Measurements from ENCODE around the gene OCEL1. TPM values are rescaled to one million over a fixed set of nuclear protein-coding genes. Genes with fewer than 3 reads are reported as not detected.
"Not testable (repeated sequence)": the region's sequence is repeated elsewhere in the genome, so short reads cannot be mapped to it uniquely, and the experiment has no call there.

The OCEL1 gene
- 2.4 and 6.4 TPM in 2 replicates for total RNA-seq (2014; rRNA removed)
- polyA plus RNA-seq (2012) = 24.3 TPM

GRCh38 chr19:17226002-17226933 is at the start of gene OCEL1:
Gene OCEL1 (plus strand): TSS chr19:17226226. CDS start chr19:17226248, 22 bp downstream.
- DNase-seq (ENCODE audit: low read depth) = peak; percentile 97

GRCh38 chr19:17178291-17178690 is 47.7 kb upstream of the OCEL1 start:
- no peak for DNase-seq (ENCODE audit: low read depth)

GRCh38 chr19:17180997-17181702 is 44.9 kb upstream of the OCEL1 start:
- DNase-seq (ENCODE audit: low read depth) = no peak

- DNase-seq (ENCODE audit: low read depth) = no peak
Observed at GRCh38 chr19:17183271-17183761, 42.7 kb upstream of the OCEL1 start.

- DNase-seq (ENCODE audit: low read depth) = no peak
Observed at GRCh38 chr19:17183858-17184321, 42.1 kb upstream of the OCEL1 start.

- no peak for DNase-seq (ENCODE audit: low read depth)
Observed at GRCh38 chr19:17184371-17184841, 41.6 kb upstream of the OCEL1 start.

GRCh38 chr19:17185590-17185989 is 40.4 kb upstream of the OCEL1 start:
- DNase-seq (ENCODE audit: low read depth) = no peak

- not testable (repeated sequence) for DNase-seq (ENCODE audit: low read depth)
Observed at GRCh38 chr19:17191736-17192135, 34.3 kb upstream of the OCEL1 start.

- DNase-seq (ENCODE audit: low read depth) = no peak
Observed at GRCh38 chr19:17192751-17193150, 33.3 kb upstream of the OCEL1 start.

GRCh38 chr19:17194608-17195007 is 31.4 kb upstream of the OCEL1 start:
- DNase-seq (ENCODE audit: low read depth) = no peak

GRCh38 chr19:17195106-17195505 is 30.9 kb upstream of the OCEL1 start:
- DNase-seq (ENCODE audit: low read depth) = no peak

GRCh38 chr19:17196610-17197009 is 29.4 kb upstream of the OCEL1 start:
- no peak for DNase-seq (ENCODE audit: low read depth)

- DNase-seq (ENCODE audit: low read depth) = no peak
Observed at GRCh38 chr19:17197666-17198065, 28.4 kb upstream of the OCEL1 start.

GRCh38 chr19:17200408-17201079 is 25.5 kb upstream of the OCEL1 start:
- no peak for DNase-seq (ENCODE audit: low read depth)

- DNase-seq (ENCODE audit: low read depth) = no peak
Observed at GRCh38 chr19:17202249-17202648, 23.8 kb upstream of the OCEL1 start.

- DNase-seq (ENCODE audit: low read depth) = no peak
Observed at GRCh38 chr19:17202713-17203112, 23.3 kb upstream of the OCEL1 start.

- DNase-seq (ENCODE audit: low read depth) = peak; percentile 34
Observed at GRCh38 chr19:17205237-17206140, 20.5 kb upstream of the OCEL1 start.

- no peak for DNase-seq (ENCODE audit: low read depth)
Observed at GRCh38 chr19:17206736-17207581, 19.1 kb upstream of the OCEL1 start.

All from LHCN-M2 (cell line).